NCI-H2196 (cell line): Measurements from ENCODE around the gene PEAK3.

Experiments used
- DNase-seq: peaks from one replicate; lab custom pipeline; 2025; ENCODE audit not compliant: unreplicated experiment; lab: John Stamatoyannopoulos, UW

Gene PEAK3, protein sequence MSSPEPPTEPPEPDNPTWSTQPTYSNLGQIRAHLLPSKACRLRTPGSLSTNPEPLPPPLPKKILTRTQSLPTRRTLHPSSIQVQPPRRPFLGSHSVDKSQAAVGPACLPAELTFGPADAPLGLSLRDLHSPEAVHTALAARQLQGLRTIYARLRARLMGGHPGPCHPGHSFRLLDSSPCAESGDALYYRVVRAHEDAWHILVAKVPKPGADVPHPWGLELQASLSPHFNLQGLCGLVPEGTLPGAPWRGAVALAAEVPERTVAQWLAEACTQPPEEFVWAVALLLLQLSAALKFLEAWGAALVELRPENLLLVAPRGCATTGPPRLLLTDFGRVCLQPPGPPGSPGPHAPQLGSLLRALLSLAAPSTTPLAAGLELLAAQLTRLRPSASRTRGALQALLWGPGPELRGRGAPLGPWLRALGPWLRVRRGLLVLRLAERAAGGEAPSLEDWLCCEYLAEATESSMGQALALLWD

DNA sequence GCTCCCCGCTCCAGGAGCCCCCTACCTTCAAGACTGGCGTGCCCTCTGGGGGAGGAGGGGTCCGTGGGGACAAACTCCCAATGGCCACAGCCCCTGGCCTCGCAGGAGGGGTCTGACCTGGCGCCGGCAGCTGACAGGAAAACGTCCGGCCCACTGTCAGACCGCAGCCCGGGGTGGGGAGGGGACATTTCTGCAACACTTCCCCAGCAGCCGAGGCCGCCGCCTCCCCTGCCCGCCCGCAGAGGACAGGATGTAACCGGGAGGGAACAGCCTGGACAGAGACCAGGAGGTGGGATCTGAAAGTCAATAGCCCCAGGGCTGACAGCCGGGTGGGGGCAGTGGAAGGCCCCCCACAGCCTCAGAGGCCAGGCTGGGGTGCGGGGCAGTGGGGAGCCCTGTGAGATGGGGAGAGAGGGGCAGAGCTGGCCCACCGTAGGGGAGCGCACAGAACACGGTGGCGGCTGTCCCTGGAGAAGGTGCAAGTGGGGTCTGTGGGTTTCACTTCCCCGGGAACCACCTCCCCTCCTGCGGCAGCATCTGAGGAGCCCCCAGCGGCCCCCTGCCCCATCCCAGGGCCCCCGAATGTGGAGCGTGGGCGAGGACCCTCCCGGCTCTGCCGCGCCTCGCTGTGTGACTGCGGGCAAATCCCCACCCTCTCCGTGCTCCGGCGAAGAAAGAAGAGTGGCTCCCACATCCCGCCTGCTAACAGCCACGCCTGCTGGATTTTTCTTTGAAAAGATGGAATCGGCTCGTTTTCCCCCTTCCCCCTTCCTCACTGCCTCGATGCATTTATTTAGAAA, at the start of gene PEAK3:
TSS of gene PEAK3 (minus strand) at position 114 of the 800 bp plus-strand sequence. CDS start 1,244 bp downstream, outside the sequence.
- no peak for DNase-seq

DNA sequence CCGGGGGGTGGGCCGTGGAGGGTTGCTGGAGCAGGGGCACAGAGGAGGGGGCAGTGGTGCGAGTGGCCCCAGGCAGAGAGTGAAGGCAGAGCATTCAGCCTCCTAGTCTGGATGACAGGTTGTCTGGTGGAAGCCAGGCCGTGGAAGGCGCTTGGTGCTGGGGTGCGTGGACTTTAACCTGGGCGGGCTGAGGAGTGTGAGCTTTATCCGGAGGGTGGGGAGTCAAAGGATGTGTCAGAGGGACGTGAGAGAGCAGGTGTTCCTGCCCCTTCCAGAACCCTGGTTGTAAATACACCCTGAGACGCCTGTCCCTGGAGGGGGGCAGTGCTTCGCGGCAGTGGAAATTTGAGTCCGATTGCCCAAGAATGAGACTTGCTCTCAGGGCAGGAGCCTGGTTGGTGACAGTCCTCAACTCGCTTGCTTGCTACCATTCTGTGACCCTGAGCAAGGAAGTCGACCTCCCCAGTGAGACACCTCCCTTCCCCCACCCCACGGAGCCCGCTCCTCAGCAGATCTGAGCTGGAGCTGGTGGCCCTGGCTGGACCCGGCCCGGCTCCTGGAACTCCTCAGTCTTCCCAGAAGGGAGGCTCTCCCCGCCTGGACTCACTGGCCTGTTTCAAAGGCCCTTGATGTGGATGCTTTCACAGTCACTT, 48.8 kb upstream of the PEAK3 start:
- DNase-seq: peak; percentile 42

DNA sequence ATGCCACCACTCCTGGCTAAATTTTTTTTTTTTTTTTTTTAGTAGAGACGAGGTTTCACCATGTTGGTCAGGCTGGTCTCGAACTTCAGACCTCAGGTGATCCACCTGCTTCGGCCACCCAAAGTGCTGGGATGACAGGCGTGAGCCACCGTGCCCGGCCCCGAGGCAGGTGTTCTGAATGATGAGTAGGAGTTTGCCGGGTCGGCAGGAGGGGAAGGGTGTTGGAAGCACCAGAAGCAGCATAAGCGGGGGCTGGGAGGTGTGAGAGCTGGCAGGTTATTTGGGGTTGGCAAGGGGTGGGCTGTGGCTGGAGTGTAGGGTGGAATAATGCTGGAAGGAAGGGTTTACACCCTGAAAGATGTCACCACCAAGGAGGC, 48.3 kb upstream of the PEAK3 start:
- DNase-seq: no peak

DNA sequence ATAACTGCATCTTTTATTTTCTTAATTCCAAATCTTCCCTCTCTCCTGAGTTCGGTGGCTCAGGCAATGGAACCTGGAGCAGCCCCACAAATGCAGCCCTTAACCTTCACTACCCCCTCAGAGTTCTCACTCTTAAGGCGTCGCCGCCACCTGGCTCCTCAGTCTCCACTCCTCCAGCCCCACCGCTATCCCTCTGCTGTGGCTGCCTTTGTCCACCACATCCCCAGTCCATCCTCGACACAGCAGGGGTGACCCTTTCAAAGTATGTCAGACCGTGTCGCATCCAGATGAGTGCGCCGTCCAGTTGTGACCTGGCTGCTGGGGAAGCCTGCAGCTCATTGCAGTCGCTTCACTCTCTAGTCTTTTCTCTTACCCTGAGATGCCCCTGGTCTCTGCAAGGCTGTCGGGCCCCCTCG, 47.5 kb upstream of the PEAK3 start:
- no peak for DNase-seq

DNA sequence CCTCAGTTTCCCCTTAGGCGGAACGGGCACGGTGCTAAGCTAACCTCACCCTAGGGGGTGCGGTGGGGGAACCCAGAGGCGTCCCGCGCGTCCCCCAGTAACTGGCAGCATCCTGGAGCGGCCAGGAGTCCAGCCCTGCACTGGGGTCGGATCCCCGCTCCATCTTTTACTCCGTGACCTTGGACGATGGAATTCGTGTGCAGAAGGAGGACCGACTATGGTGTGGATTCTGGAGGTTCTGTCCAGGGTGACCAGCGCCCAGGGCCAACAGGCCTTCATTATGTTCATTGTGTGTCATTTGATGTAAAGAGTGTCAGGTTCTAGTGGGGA, 47.1 kb upstream of the PEAK3 start:
- no peak for DNase-seq

DNA sequence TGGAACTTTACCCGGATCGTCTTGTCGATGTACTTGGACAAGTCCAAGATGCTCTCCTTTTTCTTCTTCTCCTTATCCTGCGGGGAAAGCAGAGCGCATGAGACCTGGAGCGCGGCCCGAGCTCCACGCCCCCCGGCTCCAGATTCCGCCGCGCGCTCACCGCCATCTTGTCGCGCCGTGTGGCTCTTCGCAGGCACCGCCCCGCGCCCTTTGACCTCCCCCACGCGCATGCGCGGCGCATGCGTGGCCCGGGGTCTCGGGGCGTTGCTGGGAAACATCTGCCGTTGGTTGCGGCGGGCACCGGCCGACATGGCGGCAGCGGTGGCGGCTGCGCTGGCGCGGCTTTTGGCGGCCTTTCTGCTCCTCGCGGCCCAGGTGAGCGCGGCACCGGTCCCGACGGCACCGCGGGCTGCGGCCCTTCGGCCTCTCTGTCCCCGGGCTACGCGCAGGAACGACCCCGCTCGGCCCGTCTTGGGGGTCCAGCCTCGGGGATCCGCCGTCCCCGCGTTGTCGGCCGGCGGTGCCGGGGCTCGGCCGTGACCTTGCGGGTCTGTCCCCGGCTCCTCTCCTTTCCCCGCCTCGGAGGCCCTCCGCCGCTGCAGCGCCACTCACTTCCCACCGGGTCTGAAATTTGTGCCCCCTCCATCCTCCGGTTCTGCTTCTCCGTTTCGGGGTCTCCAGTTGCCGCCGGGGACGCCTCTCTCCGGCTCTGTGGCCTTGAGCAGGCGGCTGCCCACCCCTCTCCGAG, 46.6 kb upstream of the PEAK3 start, which contains the start of the genes LSM7 and SPPL2B:
TSS of gene LSM7 (minus strand) at position 186 of the 748 bp plus-strand sequence. CDS start at position 166, 20 bp downstream.
TSS of gene SPPL2B (plus strand) at position 284 of the 748 bp plus-strand sequence. CDS start at position 310, 26 bp downstream.
- DNase-seq: peak; percentile 93

DNA sequence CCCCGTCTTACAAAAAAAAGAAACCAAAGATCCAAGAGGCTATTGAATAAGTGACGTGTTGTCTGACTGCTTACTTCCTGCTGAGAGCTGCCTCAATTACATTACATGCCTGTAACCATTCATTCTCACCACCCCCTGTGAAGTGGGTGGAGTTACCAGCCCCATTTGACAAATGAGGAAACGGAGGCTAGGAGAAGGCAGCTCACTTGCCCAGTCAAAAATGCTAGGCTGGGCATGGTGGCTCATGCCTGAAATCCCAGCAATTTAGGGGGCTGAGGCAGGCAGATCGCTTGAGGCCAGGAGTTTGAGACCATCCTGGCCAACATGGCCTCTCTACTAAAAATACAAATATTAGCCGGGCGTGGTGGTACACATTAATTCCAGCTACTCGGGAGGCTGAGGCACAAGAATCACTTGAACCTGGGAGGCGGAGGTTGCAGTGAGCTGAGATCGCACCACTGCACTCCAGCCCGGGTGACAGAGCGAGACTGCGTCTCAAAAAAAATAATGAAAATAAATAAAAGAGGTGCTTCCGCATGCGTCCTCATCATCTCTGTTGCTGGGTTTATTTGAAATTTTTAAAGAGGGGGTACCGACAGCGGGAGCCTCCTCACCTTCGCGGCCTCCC, 45.9 kb upstream of the PEAK3 start:
- peak; percentile 59 for DNase-seq

DNA sequence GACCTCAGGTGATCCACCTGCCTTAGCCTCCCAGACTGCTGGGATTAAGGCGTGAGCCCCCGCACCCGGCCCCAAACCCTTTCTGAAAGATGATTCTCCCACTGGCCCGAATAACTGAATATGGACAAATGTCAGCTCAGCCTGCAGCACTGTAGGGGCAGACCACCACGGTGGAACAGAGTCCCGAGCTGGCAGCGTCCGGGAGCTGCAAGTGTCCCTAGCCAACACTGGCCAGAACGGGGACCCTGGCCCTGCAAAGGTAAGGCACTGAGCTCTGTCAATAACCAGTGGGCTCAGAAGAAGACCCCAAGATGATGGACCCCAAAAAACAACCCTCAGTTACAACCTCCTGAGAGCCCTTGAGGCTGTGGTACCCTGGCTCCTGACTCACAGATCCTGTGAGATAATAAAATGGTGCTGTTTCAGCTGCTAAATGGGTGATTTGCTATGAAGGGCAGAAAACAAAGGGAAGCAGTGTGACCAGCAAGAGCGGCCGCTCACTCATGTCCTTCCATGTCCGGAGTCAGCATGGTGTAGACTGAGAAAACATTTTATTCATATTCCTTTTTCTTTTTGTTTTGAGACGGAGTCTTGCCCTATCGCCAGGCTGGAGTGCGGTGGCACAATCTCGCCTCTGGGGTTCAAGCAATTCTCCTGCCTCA, 44.9 kb upstream of the PEAK3 start:
- no peak for DNase-seq

DNA sequence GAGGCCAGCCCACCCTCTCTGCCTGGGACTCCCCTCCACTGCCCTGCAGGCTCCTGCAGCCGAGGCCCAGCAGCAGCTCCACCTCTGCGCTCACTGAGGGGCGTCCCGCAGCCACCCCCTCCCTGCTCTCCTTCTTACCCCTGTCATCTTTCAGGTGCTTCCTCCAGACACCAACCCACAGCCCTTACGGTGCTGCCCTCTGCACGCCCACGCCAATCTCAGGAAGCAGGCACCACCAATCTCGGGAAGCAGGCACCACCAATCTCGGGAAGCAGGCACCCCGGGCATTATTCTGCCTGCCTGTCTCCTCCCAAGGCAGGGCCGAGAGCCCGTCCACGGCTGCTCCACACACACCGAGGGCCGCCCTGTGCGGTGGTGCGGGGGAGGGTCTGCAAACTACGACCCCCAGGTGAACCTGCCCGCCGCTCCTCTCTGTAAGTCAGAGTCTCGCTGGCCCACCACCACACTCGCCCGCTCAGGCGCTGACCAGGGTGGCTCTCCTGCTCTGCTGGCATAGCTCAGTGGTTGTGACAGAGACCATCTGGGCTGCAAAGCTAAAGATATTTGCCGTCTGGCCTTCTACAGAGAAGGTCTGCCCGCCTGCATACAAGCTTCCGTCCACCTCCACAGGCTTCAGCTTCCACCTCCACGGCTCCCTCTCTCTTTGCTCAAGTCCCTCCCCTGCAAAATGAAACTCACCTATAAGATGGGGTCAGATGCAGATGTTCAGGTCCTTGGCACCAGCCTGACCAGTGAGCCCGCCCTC, 43.5 kb upstream of the PEAK3 start:
- no peak for DNase-seq

DNA sequence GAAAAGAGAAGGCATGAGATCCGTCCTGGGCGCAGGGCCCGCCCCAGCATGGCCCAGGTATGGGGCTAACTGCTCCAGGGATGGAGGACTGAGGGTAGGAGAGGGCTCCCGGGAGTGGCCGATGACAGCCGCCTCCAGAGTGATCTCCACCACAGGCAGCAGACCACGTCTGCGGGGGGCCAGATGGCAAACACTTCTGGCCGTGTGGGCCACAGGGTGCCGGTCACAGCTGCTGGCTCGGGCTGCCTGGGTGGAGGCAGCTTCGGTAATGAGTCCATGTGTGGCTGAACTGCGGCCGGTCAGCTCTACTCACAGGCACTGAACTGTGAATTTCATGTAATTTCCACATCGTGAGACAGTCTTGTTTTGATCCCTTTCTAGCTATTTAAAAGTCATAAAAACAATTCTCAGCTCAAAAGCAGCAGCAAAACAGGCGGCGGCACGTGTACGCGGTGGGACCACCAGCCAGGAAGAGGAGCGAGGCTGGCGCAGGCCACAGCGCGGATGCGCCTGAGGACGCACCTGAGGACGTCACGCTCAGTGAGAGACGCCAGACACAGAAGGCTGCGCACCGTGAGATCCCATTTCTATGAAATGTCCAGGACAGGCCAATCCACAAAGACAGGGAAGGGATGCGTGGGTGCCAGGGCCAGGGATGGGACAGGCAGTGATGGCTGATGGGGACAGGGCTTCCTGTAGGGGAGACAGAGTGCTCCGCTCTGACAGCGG, 42.4 kb upstream of the PEAK3 start:
- no peak for DNase-seq

DNA sequence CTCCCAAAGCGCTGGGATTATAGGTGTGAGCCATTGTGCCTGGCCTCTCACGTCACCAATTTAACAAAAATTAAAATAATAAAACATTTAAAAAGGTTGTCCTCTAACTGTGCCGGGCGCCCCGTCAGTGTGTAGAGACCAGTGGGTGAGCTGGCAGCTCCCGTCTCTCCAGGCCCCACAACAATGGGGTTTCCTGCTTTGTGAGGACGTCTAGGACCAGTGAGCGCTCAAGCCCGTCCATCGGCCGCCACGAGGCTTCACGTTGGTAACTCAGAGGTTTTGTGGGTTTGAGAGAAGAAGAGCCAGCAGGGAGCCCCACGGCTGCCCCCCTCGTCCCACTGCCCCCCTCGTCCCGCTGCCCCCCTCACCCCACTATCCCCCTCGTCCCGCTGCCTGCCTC, 41.7 kb upstream of the PEAK3 start:
- no peak for DNase-seq

DNA sequence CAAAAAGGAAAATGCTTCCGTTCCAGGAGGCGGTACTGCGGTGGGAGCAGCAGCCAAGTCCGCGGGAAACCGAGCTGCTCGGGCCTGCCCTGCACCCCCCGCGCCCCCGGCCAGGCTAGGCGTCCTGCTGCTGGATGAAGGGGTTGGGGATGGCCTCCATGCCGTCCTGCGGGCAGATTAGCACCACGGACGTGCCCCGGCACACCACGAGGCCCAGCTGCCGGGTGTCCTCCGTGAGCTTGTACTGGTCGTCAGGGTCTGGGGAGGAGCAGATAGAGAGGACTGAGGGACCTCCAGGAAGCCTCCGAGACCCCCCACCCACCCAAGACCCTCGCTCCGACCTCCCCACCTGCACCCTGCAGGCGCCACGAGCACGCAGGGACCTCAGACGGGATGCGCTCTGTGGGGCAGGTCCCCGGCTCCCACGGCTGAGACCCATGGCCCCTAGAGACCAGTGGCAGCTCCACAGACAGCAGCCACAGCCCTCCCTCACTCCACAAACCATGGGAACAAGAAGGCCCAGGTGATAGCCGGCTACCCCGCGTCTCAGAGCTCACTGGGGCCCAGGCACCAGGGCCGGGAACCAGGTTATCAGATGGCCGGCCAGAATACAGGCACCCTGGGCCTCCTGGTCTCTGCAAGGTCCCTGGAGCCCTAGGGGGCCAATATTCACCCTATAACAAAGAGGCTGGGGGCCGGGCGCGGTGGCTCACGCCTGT, 39.7 kb upstream of the PEAK3 start:
- DNase-seq: no peak

DNA sequence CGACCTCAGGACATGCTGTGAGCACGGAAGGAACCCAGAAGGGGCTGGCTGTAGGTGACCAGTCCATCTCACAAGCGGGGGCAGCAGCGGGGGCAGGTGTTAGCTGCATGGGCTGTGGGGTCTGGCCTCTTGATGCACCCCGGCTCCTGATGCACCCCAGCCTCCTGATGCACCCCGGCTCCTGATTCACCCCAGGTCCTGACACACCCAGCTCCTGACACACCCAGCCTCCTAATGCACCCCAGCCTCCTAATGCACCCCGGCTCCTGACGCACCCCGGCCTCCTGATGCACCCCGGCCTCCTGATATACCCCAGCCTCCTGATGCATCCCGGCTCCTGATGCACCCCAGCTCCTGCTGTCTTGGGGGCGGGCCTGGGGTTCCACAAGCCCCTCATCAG, 39.0 kb upstream of the PEAK3 start:
- no peak for DNase-seq

DNA sequence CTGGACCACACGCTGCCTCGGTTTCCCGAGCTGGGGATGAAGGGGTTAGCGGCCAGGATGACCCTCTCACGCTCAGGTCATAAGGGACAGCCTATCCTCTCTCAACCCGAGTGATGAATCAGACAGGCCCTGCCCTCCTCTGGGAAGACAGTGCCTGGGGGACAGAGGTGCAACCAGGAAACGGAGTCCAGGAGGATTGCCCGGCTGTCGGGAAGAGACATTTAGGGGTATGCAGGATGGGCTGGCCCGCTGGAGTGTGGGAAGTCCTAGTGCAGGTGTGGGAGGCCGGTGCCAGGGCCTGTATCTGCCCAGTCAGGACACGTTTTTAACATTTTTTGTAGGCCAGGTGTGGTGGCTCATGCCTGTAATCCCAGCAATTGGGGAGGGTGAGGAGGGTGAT, 38.1 kb upstream of the PEAK3 start:
- no peak for DNase-seq

DNA sequence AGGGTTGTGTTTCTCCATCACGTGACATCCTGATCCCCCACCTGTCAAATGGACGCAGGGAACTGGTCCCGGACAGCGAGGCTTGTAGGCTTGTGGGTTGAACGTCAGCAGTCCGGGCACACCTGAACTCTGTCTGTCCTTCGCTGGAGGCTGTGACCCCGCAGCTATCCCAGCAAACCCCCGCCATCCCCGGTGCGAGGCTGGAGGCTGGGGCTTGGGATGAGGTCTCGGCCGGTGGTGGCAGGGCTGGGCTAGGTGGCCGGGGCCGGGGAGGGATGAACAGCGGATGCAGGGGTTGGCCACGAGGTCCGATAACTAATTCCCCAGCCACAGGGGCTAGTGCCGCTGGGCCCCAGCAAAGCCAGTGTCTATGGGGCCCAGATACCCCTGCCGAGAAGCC, 37.6 kb upstream of the PEAK3 start:
- DNase-seq: no peak

DNA sequence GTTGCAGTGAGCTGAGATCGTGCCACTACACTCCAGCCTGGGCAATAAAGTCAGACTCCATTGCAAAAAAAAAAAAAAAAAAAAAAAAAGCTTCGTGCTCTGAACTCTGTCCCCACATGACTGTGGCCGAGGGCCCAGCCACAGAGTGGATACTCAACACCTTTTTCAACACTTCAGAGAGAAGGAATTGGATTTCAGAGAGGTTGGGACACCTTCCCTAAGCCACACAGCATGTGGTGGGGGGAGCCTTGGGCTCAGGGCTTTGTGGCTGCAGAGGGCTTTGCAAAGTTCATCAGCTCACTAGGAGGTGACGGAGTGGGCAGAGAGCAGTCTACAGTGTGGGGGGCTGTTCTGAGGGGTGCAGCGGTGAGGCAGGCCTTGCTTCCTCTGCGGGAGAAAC, 36.9 kb upstream of the PEAK3 start:
- DNase-seq: no peak

DNA sequence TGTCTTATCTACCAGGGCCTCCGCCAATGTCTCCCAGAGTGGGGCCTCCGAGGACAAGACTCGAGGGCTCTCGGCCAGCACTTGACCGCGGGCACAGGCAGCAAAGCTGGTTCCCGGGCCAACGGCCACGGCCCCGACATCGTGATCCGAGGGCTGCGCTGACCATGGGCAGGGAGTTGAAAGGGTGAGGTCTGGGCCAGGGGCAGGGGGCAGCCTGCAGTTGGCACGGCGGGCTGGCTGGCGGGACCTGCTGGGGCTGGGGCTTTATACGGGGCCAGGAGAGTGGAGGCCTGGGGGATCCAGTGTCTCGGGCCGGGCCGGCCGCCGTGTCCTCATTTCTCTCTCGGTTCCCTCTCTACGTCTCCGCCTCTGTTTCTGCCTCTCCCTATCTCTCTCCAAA, 35.8 kb upstream of the PEAK3 start:
- no peak for DNase-seq

DNA sequence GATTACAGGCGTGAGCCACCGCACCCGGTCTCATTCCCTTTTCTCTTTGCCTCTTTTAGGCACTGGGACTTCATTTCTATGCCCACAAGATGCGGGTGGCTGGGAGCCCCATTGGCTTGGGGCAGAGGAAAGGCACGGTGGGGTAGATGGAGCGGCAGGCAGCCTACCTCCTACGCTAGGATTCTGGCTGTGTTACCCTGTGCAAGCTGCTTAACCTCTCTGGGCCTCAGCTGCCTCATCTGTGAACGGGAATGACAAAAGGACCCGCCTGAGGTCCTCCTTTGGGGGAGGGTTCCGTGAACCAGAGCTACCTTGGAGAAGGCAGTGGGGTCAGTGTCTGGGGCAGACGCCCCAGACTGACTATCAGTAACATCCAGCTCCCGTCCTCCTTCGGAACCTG, 35.3 kb upstream of the PEAK3 start:
- no peak for DNase-seq
